GM21825 (cell line): ENCODE data around the gene HEXD.
"Not testable (repeated sequence)": the region's sequence is repeated elsewhere in the genome, so short reads cannot be mapped to it uniquely, and the experiment has no call there.

Source experiments
- ATAC-seq: cut with Tn5 transposase; IDR thresholded peaks from one replicate; pipeline ENCODE4 v1.9.1; 2021; ENCODE audit warnings: mild to moderate bottlenecking, moderate library complexity; ENCODE audit not compliant: unreplicated experiment

The HEXD gene

GRCh38 chr17:82418001-82418986 lies at the start of gene HEXD, which contains the start of gene OGFOD3:
Gene HEXD (plus strand): TSS chr17:82418347. CDS start chr17:82419800, 1,453 bp downstream.
Gene OGFOD3 (minus strand): TSS chr17:82418586. CDS start chr17:82418485, 101 bp downstream.
- ATAC-seq, result peak; percentile 88

DNA sequence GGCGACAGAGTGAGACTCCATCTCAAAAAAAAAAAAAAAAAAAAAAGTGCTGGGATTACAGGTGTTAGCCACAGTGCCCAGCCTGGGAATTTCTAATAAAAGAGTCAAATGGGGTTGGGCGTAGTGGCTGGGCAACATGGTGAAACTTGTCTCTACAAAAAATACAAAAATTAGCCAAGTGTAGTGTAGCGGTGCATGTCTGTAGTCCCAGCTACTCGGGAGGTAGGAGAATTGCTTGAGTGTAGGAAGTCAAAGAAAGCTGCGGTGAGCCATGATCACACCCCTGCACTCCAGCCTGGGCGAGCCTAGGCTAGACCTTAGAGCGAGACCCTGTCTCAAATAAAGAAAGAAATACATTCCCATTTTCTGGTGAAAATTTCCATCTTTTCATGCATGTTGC lies 48.9 kb upstream of the HEXD start:
- ATAC-seq, result no peak

DNA sequence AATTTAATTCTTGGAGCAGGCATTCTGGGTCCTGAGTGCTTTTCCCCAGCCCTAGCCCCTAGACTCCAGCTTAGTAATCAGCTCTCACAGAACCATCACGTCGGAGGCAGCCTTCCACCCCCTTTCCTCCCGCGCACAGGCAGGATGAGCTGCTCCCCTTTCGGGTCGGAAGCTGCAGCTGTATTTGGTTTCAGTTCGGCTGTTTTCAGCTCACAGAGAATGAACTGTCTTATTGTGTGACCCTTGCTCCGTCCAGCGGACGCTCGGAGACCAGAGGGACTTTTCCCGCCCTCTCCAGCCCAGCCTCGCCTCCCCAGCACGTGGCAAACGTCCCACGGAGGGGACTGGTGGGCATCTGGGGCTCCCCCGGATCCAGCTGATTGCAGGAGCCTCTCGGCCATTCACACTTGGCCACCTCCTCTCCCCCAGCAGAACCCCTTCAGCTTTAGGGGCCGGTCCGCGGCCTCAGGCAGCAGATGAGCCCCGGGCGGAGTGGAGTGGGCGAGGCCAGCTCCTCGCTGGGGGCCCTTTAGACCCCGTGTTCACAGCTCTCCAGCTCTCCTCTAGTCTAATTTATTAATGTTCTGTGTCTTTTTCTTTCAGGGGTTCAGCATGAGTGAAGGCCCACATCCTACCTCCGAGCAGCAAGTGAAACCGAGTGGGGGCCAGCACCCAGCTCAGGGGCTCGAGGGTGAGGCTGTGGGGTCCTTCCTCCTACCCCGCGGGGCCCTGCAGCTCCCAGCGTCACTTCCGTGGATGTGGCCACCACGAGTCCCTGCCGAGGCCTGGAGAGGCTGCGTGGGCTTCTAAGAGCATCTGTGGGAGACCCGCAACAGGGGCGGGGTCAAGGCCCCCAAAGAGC lies 47.4 kb upstream of the HEXD start:
- no peak for ATAC-seq

- no peak for ATAC-seq
Observed at GRCh38 chr17:82371333-82372248, 46.6 kb upstream of the HEXD start, which contains the start of gene UTS2R. Gene UTS2R (plus strand): TSS chr17:82371765. CDS start chr17:82374325, 2,560 bp downstream.

DNA sequence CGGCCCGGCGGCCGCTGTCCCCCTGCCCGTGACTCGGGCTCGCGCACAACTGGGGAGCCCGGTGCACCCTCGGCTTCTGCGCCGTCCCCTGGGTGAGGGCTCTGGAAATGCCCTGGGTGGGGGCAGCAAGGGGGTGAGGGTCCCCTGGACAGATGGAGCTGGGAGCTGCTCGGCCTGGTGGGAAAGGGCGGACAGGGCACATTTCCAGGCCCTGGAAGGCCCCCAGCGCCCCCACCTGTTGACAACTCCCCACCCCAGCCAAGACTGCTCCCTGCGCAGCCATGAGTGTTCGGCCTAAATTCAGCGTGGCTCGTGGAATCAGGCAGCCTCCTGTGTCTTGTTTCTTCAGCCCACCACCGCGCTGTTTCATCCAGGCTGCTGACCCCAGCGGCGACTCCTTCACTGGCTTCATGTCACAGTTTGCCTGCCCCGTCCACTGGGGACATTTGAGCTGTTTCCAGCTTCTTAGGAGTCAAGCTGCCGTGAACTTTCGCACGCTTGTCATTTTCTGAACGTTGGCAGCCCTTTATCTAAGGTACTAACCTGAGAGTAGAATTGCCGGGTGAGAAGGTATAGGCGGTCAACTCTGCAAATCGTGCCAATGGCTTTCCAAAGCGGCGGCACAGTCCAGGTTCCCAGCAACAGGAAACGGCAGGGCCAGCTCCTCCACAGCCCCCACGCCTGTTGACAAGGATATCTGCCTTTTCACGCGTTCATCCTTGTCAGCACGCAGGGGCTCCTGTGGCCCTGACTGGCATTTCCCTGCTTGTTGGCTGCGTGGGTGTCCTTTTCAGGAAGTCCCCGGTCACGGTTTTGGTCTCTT lies 45.7 kb upstream of the HEXD start:
- ATAC-seq, result no peak

GRCh38 chr17:82373072-82373452 lies 45.1 kb upstream of the HEXD start:
- ATAC-seq, result not testable (repeated sequence)

DNA sequence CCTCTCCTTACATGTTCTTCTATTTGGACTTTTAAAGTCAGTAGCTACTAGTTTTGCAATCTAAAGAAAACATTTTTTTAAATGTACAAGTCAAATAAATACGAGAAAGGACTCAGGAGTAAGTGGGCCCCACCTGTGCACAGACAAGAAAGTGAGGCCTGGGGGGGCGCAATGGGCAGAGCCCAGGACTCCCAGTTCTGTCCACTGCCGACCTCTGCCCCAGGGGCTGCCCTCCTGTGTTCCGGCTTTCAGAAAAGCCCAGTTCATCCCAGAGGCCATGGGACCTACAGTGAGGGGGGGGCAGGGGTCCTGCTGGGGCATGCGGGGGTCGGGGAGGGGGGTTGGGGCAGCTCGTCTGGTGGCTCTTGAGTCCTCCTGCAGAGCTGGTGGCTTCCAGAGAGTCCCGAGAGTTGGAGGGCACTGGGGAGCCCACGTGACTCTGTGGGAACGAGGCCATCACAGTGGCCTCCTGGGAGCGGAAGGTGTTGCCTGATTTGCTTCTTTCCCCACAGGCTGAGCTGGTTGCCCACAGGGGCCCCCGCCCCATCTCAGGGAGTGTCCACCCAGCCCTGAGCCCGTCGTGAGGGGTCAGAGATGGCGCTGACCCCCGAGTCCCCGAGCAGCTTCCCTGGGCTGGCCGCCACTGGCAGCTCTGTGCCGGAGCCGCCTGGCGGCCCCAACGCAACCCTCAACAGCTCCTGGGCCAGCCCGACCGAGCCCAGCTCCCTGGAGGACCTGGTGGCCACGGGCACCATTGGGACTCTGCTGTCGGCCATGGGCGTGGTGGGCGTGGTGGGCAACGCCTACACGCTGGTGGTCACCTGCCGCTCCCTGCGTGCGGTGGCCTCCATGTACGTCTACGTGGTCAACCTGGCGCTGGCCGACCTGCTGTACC lies 44.2 kb upstream of the HEXD start:
- no peak for ATAC-seq

DNA sequence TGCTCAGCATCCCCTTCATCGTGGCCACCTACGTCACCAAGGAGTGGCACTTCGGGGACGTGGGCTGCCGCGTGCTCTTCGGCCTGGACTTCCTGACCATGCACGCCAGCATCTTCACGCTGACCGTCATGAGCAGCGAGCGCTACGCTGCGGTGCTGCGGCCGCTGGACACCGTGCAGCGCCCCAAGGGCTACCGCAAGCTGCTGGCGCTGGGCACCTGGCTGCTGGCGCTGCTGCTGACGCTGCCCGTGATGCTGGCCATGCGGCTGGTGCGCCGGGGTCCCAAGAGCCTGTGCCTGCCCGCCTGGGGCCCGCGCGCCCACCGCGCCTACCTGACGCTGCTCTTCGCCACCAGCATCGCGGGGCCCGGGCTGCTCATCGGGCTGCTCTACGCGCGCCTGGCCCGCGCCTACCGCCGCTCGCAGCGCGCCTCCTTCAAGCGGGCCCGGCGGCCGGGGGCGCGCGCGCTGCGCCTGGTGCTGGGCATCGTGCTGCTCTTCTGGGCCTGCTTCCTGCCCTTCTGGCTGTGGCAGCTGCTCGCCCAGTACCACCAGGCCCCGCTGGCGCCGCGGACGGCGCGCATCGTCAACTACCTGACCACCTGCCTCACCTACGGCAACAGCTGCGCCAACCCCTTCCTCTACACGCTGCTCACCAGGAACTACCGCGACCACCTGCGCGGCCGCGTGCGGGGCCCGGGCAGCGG lies 43.4 kb upstream of the HEXD start:
- no peak for ATAC-seq

DNA sequence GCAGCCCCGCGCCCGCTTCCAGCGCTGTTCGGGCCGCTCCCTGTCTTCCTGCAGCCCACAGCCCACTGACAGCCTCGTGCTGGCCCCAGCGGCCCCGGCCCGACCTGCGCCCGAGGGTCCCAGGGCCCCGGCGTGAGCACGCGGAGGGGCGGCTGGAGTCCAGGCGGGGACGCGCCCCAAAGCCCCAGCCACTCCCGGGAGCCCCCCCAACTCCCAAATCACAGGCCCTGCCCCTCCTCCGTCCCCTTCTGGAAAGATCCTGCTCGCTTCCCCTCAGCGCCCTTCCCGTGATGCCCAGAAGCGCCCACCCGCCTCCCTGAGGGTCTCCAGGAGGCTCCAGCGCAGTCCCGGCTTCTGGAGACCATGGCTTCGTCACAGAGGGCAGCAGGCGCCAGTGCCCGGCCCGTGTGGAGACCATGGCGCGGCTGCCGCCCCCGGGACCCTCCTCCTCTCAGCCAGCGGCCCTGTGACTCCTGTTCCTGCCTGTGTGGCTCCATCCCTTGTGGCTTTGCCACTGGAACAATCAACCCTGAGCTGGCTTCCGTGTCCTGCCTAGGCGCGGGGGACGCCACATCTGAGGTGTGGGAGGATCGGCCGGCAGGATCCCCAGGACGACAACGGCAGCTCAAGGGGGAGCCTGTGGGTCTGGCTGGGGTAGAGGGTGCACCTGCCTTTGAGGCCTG lies 42.6 kb upstream of the HEXD start:
- ATAC-seq, result no peak

DNA sequence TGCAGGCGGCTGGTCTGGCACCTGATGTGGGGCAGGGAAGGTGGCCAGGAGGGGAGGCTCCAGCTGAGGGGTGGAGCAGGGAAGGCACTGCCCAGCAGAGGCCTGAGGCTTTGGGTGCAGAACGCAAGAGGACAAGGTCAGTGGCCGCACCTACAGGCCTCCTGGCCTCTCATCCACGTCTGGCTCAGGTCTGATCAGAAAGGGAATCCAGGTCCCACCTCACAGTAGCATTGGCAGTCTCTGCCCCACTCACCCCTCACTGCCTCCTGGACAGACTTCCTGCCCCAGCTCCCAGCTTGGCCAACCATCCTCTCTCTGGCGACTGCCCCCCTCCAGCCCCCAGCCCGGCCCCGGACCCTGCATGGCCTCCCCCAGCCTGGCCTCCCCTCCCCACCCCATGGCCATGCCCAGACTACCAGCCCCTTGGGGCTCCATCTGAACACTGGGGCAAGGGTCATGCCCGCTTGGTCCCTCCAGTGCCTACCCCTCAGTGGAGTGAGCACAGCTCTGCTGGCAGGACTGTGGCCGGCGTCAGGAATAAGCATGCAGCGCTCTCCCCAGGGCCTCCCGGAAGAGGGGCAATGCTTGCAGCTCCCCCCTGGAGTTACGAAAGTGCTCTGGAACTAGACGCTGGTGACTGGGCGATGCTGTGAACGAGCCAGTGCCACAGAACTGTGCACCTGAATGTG lies 42.0 kb upstream of the HEXD start:
- ATAC-seq, result no peak

- not testable (repeated sequence) for ATAC-seq
Observed at GRCh38 chr17:82377294-82377693, 40.9 kb upstream of the HEXD start.

DNA sequence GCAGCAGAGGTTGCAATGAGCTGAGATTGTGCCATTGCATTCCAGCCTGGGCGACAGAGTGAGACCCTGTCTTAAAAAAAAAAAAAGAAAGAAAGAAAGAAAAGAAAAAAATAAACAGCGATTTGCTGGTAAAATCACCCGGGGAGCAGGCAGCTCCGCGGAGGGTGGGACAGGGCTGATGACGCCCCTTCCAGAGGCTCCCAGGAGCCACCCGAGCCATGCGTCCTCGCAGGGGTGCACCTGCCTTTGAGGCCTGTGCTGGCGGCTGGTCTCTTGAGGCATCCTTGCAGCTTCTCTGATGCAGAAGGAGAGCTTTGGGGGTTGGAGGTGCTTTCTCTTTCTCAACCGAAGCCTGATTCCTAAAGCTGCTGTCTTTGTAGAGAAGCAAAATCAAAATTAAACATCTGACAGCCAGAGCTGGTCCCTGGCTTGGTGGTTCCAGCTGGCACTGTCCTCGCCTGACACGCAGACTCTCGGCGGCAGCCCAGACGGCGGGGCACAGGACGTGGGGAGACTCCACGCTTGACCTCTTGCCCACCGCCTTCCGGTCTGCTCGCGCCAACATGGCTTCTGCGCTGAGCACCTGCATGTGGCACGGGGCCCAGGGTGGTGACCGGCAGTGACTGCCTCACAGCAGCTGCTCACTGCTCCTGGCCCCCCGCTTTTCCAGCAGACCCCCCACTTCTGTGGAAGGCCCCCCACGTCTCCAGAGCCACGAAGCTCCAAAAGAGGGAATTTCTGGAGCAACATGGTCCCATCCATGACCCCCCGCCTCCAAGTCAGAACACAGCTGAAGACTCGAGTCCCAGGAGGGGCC lies 40.0 kb upstream of the HEXD start:
- ATAC-seq, result no peak

GRCh38 chr17:82378741-82379021 lies 39.5 kb upstream of the HEXD start:
- ATAC-seq, result no peak

DNA sequence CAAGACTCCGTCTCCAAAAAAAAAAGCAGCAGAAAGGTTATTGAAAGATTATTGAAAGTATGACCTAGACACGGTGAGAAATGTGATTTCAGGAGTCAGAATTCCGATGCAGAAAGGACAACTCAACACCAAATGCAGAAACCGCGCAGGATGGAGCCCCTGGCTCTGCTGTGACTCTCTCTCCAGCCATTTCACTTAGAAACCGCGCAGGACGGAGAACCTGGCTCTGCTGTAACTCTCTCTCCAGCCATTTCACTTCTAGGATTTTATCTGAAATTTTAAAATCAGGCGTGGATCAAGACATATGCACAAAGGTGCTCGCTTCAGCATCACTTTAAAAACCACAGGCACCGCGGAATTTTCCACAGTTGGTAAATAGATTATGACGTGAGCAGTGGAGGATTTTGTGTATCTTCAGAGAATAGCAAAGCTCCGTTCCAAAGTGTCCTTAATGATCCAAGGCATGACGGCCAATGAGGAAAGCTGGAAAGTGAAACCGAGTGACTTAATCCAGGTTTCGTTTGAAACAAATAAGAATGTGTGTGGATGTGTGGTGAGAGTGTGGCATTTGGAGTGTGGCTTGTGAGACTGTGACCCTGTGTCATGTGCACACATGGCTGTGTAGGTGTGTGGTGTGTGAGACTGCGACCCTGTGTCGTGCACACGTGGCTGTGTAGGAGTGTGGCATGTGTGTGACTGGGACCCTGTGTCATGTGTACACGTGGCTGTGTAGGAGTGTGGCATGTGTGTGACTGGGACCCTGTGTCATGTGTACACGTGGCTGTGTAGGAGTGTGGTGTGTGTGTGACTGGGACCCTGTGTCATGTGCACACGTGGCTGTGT lies 37.1 kb upstream of the HEXD start:
- ATAC-seq, result no peak

GRCh38 chr17:82381703-82382009 lies 36.5 kb upstream of the HEXD start:
- ATAC-seq, result not testable (repeated sequence)
